Stimulated activated CD8-positive, alpha-beta memory T cell treated with anti-CD3 and anti-CD28 coated beads, Interleukin-4, amount 100 ng/mL, for 48 hours (primary cell): ENCODE measurements around the gene SMC1B.
"Not testable (repeated sequence)": the region's sequence is repeated elsewhere in the genome, so short reads cannot be mapped to it uniquely, and the experiment has no call there.

Experiments used
- DNase-seq: peaks from one replicate; pipeline ENCODE4 v3.0.0-alpha.2; 2020

The SMC1B gene

GRCh38 chr22:45445031-45445710 is 31.8 kb upstream of the SMC1B start:
- no peak for DNase-seq

DNA sequence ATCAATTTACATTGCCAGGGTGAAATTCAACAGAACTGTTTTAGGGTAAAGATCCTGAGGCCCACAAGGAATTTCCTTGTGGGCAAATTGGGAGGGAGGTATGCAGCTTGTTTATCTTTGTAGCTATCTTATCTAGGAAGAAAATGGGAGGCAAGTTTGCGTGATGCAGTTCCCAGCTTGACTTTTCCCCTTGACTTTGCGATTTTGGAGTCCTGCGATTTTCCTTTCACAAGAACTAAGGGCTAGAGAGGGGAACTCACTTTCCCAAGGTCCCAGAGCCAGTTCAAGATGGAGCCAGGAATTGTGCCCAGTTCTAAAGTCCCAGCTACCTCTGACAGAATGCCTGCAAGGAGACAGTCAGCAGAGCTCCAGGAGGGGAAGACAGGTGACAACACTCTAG is 30.8 kb upstream of the SMC1B start:
- no peak for DNase-seq

GRCh38 chr22:45442116-45442515 is 28.7 kb upstream of the SMC1B start:
- no peak for DNase-seq

- DNase-seq: peak; percentile 33
Observed at GRCh38 chr22:45441138-45441537, 27.7 kb upstream of the SMC1B start.

DNA sequence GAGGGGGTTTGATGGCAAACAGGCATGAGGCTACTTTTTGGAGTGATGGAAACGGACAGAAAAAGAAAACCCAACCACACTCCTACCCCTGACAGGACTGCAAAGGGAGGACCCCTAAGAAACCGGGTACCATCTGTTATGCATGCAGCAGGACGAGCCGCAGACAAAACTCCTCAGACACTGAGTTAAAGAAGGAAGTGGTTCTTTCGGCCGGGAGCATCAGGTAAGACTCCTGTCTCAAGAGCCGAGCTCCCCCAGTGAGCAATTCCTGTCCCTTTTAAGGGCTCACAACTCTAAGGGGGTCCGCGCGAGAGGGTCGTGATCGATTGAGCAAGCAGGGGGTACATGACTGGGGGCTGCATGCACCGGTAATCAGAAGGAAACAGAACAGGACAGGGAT is 27.3 kb upstream of the SMC1B start:
- DNase-seq: not testable (repeated sequence)

DNA sequence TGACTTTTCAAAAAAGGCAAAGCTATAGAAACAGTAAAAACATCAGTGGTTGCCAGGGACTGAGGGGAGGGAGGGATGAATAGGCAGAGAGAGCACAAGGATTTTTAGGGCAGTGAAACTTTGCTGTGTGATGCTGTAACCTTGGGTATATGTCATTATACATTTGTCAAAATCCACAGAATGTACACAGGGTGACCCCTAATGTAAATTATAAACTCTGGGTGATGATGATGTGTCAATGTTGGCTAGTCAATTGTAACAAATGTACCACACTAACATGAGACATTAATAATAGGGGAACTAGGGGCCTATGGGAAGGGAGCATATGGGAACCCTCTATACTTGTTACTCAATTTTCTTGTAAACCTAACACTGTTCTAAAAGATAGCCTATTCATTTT is 24.9 kb upstream of the SMC1B start:
- no peak for DNase-seq

GRCh38 chr22:45436871-45437517 is 23.6 kb upstream of the SMC1B start:
- DNase-seq: not testable (repeated sequence)

DNA sequence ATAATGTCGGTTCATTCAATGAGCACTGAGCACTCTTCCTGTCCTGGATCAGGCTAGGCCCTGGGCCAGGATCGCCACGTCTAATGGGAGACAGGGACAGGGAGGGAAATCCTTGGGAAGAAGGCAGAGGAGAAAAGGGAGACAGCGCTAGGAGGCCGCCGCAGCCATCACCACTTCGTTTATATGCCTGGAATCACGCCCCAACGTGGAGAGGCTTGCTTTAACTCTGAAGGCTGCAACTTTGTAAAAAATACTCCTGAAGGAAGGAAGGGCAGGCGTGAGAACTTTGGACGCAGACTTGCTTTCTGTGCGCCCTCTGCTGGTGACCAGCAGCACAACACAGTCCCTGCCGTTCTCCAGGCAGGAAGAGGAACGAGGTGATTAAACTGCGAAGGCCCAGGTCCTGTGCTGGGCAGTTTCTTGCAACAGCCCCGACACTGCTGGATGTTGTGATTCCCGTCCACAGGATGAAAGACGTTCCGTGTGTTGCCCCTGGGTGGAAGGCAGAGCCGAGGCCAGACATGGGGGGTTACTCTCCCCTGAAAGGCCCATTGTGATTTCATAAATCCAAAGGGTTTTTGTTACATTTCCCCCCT is 22.2 kb upstream of the SMC1B start:
- DNase-seq: peak; percentile 88

DNA sequence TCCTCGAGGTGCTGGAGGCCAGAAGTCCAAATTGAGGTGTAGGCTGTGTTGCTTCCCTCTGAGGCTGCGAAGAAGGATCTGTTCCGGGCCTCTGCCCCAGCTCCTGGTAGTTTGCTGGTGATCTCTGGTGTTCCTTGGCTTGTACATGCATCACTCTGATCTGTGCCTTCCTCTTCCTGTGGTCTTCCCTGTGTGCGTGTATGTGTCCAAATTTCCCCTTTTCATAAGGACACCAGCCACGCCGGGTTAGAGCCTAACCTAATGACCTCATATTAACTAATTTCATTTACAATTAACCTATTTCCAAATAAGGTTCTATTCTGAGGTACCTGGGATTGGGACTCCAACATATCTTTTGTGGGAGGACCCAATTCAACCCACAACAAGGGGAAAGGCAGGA is 21.6 kb upstream of the SMC1B start:
- no peak for DNase-seq

DNA sequence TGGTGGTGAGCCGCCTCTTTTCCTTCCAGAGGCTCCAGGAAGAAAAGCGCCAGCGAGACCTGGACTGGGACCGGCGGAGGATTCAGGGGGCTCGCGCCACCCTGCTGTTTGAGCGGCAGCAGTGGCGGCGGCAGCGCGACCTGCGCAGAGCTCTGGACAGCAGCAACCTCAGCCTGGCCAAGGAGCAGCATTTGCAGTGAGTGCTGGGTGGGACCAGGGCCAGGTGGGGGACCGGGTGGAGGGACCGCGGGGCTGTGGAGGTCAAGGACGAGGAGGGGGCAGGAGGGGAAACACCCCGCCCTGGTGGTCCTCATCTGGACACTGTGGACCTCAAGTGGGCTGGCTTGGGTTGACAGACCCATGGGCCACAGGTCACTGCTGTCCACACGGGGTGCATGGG is 17.5 kb upstream of the SMC1B start:
- DNase-seq: no peak

DNA sequence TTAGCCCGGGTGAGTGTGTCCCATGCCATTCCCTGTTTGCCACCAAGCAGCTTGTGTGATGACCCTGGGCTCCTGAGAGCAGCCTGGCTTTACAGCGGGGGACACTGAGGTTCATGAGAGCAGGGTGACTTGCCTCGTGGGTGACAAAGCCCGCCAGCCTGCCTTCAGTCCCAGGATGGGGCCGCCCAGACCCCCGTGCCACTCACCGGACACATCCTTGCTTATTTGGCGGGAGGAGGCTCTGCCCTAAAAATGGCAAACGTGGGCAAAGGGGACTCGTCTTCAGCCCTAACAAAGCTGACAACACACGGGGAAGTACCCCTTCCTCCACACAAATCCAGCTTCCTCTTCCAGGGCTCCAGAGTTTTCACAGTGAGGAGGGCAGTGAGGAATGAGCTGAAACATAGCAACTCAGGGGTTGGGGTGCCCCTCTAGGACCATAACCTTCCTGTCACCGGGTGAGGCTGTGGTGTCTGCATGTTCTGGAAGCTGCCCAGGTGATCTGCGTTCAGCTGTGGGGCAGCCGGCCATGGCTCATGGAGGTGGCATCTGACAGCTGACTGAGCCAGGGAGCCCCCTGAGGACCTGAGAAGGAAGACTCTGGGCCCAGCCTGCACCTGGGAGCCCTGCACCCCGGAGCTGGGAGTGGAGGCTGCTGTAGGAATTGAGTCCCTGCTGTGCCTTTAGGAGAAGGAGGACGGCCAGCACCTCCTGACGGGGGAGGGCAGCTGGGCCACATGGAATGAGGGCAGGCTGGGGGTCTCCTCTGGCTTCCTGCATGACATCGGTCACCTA is 16.8 kb upstream of the SMC1B start:
- no peak for DNase-seq

- DNase-seq: no peak
Observed at GRCh38 chr22:45429424-45429823, 16.0 kb upstream of the SMC1B start.

- no peak for DNase-seq
Observed at GRCh38 chr22:45428391-45429385, 15.3 kb upstream of the SMC1B start.

- no peak for DNase-seq
Observed at GRCh38 chr22:45427114-45427513, 13.7 kb upstream of the SMC1B start.

GRCh38 chr22:45426387-45426786 is 13.0 kb upstream of the SMC1B start:
- DNase-seq: no peak

- DNase-seq: no peak
Observed at GRCh38 chr22:45425531-45426265, 12.3 kb upstream of the SMC1B start.

- DNase-seq: no peak
Observed at GRCh38 chr22:45425101-45425500, 11.7 kb upstream of the SMC1B start.

DNA sequence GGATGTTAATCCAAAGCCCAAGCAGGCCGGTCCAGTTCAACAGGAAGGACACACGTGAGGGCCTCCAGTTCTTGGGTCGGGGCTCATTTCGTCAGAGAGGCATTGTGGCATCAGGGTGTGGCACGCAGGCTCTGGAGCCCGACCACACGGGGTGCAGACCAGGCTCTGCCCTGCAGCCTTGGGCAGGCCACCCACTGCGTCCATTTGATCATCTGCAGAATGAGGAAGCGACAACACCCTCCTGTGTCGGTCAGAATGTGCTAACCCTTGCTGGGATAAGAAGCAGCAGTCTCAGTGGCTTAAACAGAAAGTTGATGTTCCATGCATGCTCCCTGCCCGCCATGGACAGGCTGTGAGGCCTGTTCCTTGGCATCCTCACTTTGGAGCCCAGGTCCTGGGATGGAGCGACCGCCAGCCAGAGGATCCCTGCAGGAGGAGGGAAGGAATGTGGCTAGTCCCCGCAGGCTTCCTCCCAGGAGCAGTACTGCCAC is 10.9 kb upstream of the SMC1B start:
- DNase-seq: no peak

DNA sequence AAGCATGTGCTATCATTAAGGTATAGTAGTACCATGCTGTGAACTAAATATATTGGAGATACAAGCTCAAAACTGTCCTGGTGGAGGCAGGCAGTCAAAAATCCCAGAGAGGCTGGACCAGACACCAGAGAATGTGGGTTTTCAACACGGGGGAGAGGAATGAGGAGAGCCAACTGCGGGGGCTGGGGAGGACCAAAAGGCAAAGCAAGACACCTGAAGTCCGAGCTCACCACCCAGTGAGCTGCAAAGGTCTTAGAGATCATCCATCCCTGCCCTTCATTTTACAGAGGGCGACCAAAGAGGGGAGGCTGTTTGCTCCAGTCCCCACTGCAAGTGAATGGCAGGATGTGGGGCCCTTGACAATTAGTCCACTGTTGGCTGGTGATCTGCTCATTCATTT is 10.1 kb upstream of the SMC1B start:
- peak; percentile 9 for DNase-seq

GRCh38 chr22:45422237-45422983 is 9.0 kb upstream of the SMC1B start:
- DNase-seq: peak; percentile 10
